HAP-1 (cell line): Measurements from ENCODE around the gene CTNNAL1.

ENCODE experiments used
- DNase-seq, 2 experiments: peaks; one replicate each; pipeline ENCODE4 v3.0.0-alpha.2; 2016 to 2020; ENCODE audit warnings: low spot score in 2 of 2
- H3K27me3 ChIP-seq: fragments of 250-450 bp; sonication (Bioruptor Pico); 2 replicates; pipeline ENCODE4 v1.5.1; 2020; ENCODE audit warnings: low read depth, mild to moderate bottlenecking, moderate library complexity
- H3K36me3 ChIP-seq: fragments of 250-450 bp; sonication (Bioruptor Pico); replicated peaks from 2 replicates; pipeline ENCODE4 v1.5.1; 2020; ENCODE audit warnings: mild to moderate bottlenecking
- H3K4me1 ChIP-seq: fragments of 250-450 bp; sonication (Bioruptor Pico); 2 replicates; pipeline ENCODE4 v1.5.1; 2020; ENCODE audit warnings: mild to moderate bottlenecking
- H3K4me3 ChIP-seq: fragments of 250-450 bp; sonication (Bioruptor Pico); 2 replicates; pipeline ENCODE4 v1.5.1; 2020; ENCODE audit warnings: mild to moderate bottlenecking, moderate library complexity
- H3K9me3 ChIP-seq: fragments of 250-450 bp; sonication (Bioruptor Pico); 2 replicates; pipeline ENCODE4 v1.5.1; 2020; ENCODE audit warnings: mild to moderate bottlenecking, moderate library complexity
- in situ Hi-C: fragments of 300-500 bp; cut with MboI; formaldehyde crosslinking; loops from 3 replicates; pipeline ENCODE4 v1.14.3; 2020; ENCODE audit warnings: low sequenced_read_pairs, inconsistent platforms, mixed read lengths

Gene CTNNAL1

DNA sequence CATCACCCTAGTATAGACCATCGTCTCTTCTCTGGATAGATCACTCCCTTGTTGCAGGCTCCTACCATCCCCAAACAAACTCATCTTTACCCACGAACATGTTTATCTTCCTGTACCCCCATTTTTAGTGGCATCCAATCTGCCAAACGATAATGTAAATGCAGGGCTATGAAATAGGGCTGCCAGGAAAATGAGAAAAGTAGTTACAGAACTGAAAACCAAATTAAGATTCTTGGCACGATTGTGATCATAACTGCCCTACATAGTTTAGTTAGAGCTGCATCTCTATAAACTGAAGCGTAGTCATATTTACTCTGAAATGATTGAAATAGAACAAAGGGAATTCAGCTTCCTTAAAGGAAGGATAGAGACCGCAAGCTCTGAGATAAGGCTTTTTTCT, 53.0 kb downstream of the CTNNAL1 start:
- no peaks in the 10 kb centered on the region for H3K4me1 ChIP-seq
- peaks cover 13% of the 10 kb centered on the region for H3K36me3 ChIP-seq
- no peaks in the 10 kb centered on the region for H3K9me3 ChIP-seq
- in situ Hi-C loops, result no loop called here
- no peak for DNase-seq
- no peak overlapping the region for H3K4me3 ChIP-seq
- H3K27me3 ChIP-seq, result no peaks in the 10 kb centered on the region

DNA sequence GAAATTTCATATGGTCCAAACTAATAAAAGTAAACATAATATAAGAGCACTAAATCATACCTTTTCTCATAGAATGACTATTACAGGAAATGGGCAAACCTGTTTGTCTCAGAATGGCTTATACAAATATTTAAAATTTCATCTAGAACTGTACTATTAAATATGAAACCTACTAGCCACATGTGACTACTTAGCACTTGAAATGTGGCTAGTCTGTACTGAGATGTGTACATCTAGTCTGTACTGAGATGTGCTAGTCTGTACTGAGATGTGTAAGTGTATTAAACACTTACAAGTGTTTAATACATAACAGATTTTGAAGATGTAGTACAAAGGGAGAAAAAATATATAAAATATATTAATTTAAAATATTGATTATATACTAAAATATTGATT, 56.7 kb downstream of the CTNNAL1 start:
- no peaks in the 10 kb centered on the region for H3K9me3 ChIP-seq
- in situ Hi-C loops, result no loop called here
- H3K27me3 ChIP-seq, result no peaks in the 10 kb centered on the region
- DNase-seq, result no peak
- peaks cover 8% of the 10 kb centered on the region; the same call in 1 of the 2 replicates for H3K36me3 ChIP-seq
- H3K4me3 ChIP-seq, result no peak overlapping the region
- H3K4me1 ChIP-seq, result no peaks in the 10 kb centered on the region

DNA sequence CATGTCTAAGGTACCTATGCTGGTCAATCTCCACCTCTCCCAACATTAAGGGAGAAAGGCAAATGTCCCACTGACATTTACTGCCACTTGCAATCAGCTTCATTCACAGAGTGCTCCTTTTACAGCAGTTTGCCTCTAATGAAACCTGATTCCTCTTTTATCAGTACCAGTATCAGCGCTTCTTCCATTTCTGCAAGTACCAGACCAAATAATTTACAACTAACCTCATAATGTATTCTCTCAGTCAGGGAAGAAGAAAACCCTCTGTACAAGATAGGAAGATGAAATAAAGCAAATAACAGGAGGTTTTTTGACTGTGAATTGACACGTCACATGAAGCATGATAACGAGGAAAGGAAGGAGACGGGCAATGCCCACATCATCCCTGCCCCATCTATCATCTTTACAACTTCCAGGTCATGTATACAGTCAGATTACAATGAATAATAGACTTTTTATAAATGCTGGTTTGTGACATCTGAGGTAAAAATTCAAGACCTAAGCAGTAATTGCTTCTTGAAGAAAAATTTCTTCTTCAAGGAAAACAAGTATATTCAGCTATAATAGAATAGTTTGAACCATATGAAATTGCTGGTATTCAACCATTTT, 57.2 kb downstream of the CTNNAL1 start:
- Histone ChIP-seq H3K4me1 (no peaks in the 10 kb centered on the region), H3K9me3 (no peaks in the 10 kb centered on the region), H3K27me3 (no peaks in the 10 kb centered on the region), H3K4me3 (no peak overlapping the region), H3K36me3 (peaks cover 3% of the 10 kb centered on the region; the same call in 1 of the 2 replicates)
- in situ Hi-C loops, result no loop called here
- no peak for DNase-seq

DNA sequence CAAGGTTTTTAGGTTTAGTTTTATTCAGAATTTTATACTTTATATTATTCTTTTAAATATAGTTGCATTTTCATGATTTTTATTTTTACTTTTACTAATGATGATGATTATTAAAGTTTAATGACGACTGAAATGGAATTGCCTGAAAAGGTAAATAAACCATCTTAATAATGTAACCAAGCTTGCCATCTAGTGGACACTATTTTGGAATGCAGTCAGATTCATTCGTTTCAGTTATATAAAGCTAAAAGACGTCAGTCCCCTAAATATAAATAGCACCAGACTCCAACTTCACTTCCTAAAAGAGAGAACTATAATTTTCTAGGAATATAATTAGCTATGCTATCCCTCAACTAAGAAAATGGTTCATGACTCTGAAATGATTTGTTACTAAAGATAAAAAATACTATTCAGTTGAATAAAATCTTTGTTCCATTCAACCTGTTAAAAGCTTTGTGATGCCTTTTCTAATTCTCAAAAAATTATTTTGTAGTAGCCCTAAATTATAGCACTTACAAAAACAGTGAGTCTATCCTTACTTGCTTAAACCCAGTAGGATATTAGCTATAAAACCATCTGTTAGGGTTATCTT, 59.2 kb downstream of the CTNNAL1 start:
- H3K9me3 ChIP-seq, result no peaks in the 10 kb centered on the region
- DNase-seq, result peak in 1 of 2 experiments; percentile 50
- in situ Hi-C loops, result no loop called here

DNA sequence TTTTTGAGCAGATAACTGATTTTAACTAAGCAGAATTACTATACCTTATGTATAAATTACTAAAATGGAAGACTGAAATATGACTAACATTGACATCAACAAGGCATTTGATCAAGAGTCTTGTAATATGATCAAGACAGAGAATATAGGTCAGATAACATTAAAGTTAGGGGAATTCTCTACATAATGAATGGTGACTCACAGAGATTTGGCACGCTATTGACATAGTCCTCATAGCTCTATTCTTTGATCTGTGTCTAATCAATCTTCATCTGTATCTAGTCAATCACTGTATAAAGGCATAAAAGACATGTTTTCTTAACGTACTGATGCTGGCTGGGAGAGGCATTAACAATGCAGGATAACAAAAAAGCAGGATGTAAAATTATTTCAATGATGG, 61.7 kb downstream of the CTNNAL1 start:
- in situ Hi-C loops, result no loop called here
- H3K27me3 ChIP-seq, result no peaks in the 10 kb centered on the region
- no peaks in the 10 kb centered on the region for H3K4me1 ChIP-seq
- no peak for DNase-seq
- H3K36me3 ChIP-seq, result no peaks in the 10 kb centered on the region
- no peak overlapping the region for H3K4me3 ChIP-seq
- H3K9me3 ChIP-seq, result no peaks in the 10 kb centered on the region

More for the DNA sequence above, 59.2 kb downstream of the CTNNAL1 start:
- H3K4me3 ChIP-seq, result no peak overlapping the region
- no peaks in the 10 kb centered on the region for H3K36me3 ChIP-seq
- no peaks in the 10 kb centered on the region for H3K27me3 ChIP-seq
- H3K4me1 ChIP-seq, result no peaks in the 10 kb centered on the region

DNA sequence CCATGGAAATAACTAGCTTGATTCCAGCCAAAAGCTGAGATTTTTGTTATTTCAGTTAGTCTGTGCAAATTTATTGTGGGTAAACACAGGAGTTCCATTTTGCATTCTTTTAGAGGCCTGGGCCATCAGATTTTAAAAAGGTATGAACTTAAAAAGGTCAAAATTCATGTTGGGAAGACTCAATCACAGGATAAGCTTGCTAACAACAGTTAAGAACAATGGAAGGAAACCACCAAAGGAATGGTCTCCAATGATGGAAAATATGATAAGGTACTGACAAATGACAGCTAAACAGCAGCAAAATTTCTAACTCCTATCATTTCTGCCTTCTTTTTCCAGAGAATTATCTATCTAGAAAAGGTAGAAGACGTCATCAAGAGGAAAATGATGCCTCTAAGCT, 63.1 kb downstream of the CTNNAL1 start:
- no peak overlapping the region for H3K4me3 ChIP-seq
- no peaks in the 10 kb centered on the region for H3K4me1 ChIP-seq
- no peaks in the 10 kb centered on the region for H3K27me3 ChIP-seq
- no peaks in the 10 kb centered on the region for H3K36me3 ChIP-seq
- no peaks in the 10 kb centered on the region for H3K9me3 ChIP-seq
- DNase-seq, result no peak
- in situ Hi-C loops, result no loop called here

DNA sequence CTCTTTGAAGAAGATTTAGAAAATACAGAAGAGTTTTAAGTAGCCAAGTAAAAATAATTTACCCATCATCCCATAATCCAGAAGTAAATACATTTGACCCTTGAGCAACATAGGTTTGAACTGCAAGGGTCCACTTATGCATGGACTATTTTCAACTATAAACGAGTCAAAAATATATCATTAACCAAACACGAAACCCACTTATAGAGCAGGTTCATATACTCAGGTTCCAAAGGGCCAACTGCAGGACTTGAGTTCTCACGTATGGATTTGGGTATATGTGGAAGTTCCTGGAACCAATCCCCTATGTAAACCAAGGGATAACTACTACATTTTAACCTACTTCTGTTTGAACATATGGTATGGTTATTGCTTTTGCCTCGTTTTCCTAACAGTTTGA, 73.3 kb downstream of the CTNNAL1 start:
- 0 out of 2 replicates have a peak, but pooled peaks cover 4% of the 10 kb centered on the region for H3K4me1 ChIP-seq
- no peak overlapping the region for H3K4me3 ChIP-seq
- in situ Hi-C loops, result no loop called here
- H3K9me3 ChIP-seq, result no peaks in the 10 kb centered on the region
- no peak for DNase-seq
- H3K27me3 ChIP-seq, result no peaks in the 10 kb centered on the region
- peaks cover 29% of the 10 kb centered on the region for H3K36me3 ChIP-seq

DNA sequence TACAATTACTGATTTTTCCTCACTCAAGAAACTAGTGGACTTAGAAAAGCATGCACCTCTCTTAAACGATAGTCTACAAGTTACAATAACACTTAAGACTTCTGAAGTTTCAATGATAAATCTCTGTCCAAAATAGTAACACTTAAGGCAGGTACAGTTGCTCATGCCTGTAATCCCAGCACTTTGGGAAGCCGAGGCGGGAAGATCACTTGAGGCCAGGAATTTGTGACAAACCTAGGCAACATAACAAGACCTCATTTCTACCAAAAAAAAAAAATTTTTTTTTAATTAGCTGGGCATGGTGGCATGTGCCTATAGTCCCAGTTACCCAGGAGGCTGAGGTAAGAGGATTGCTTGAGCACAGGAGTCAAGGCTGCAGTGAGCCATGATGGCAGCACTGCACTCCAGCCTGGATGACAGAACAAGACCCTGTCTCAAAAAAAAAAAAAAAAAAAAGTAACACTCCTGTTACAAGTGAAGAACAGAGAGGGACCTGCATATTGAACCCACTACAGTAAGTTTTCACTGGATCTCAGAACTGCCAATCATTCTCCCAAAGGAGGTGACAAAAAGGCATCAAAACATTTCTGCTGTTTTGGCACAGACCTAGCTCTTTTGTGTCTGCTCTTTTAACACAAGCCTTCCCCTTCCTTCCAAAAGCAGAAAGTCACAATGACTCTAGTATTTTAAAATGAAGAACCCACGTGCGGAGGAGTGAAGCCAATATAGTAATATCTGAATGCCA, 75.6 kb downstream of the CTNNAL1 start:
- no peak for DNase-seq
- in situ Hi-C loops, result no loop called here
- H3K27me3 ChIP-seq, result no peaks in the 10 kb centered on the region
- H3K9me3 ChIP-seq, result no peaks in the 10 kb centered on the region
- peaks cover 4% of the 10 kb centered on the region; the same call in 1 of the 2 replicates for H3K4me1 ChIP-seq
- peaks cover 25% of the 10 kb centered on the region for H3K36me3 ChIP-seq
- no peak overlapping the region for H3K4me3 ChIP-seq

DNA sequence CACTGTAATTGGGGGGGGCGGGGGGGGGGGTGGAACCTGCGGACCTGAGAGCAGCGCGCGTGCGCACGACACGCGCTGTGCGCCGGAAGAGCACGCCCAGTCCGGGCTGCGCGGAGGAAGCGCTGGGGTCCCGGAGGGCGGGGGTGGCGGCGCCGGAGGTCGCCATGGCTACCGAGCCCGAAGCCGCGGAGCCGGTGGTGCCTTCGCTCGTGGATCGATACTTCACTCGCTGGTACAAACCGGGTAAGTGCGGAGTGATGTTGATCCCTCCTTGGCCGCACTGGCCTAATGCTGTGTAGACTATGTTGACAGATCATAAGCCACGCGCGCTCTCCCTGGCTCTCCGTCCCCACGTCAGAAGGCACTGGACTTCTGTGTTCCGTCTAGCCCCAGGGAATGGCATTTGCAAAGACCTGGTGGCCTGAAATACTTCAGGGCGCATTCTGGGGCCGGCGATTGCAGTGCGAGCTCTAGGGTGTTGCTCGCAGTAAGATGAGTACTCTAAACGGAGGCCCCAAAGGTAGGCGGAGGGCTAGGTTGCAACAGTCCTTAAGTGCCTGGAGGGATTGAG, 78.9 kb downstream of the CTNNAL1 start, which contains the start of gene ABITRAM:
TSS of gene ABITRAM (plus strand) at position 78 of the 571 bp plus-strand sequence. CDS start at position 165, 87 bp downstream.
- Histone ChIP-seq H3K36me3 (peaks cover 13% of the 10 kb centered on the region), H3K27me3 (no peaks in the 10 kb centered on the region), H3K4me1 (peaks cover 19% of the 10 kb centered on the region), H3K9me3 (no peaks in the 10 kb centered on the region), H3K4me3 (peak within 1 kb of the TSS; percentile 95)
- peak; percentile 79 to 80 for DNase-seq
- in situ Hi-C loops, result no loop called here

DNA sequence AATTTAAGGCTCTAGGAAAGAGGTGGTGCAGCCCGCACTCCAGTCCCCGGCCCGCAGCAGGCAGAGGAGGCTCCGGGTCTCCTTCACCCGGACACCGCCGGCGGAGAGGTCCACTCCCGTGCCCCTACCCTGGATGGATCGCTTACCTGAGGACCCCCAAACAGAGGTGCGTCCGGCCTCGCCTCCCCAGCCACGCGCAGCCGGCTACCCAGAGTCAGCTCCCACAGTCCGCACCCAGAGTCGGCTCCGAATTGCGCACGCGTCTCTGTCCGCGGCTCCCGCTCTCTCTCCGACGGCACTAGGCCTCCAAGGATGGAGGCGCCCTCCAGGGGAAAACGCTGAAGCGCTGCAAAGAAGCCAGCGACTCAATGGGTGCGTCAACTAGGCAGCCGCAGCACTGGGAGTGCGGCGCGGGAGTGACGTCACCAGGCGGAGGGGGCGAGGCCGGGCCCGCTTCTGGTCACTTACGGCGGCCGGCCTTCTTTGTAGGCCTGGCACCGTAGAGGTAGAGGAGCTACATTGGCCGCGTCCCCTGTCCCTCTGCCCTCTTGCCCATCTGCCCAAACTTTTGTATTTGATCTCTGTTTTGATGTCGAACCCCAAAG, 79.5 kb downstream of the CTNNAL1 start, which contains the start of gene ELP1:
TSS of gene ELP1 (minus strand) at position 407 of the 605 bp plus-strand sequence. CDS start 2,978 bp downstream, outside the sequence.
- H3K9me3 ChIP-seq, result no peaks in the 10 kb centered on the region
- peaks cover 16% of the 10 kb centered on the region for H3K36me3 ChIP-seq
- H3K4me3 ChIP-seq, result peak within 1 kb of the TSS; percentile 95
- in situ Hi-C loops, result no loop called here
- peak; percentile 87 to 96 for DNase-seq
- H3K4me1 ChIP-seq, result peaks cover 19% of the 10 kb centered on the region
- H3K27me3 ChIP-seq, result no peaks in the 10 kb centered on the region

DNA sequence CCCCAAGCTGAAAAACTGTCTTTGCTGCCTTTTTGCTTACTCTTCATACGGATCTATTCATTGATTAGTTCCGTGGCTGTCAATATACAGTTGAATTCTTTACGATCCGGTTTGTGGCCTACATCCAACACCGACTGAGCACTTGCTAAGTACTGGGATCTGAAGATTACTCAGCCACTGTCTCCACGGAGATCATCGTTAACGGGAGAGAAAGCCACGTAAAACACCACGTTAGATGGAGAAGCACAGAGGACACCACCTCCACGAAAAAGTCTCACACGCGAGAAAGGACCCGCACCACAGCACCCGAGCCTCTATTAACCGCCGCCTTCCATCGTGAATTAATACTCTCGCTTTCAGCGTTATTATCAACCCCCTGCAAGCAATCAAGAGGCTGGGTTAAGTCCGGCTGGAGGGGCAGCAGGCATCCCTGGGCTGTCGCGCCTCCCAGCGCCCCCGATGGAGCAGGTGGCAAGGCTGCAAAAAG, 80.0 kb downstream of the CTNNAL1 start:
- Histone ChIP-seq H3K36me3 (peaks cover 22% of the 10 kb centered on the region), H3K9me3 (no peaks in the 10 kb centered on the region), H3K27me3 (no peaks in the 10 kb centered on the region), H3K4me1 (peaks cover 19% of the 10 kb centered on the region), H3K4me3 (peak overlapping the region; percentile 95)
- in situ Hi-C loops, result no loop called here
- DNase-seq, result no peak

DNA sequence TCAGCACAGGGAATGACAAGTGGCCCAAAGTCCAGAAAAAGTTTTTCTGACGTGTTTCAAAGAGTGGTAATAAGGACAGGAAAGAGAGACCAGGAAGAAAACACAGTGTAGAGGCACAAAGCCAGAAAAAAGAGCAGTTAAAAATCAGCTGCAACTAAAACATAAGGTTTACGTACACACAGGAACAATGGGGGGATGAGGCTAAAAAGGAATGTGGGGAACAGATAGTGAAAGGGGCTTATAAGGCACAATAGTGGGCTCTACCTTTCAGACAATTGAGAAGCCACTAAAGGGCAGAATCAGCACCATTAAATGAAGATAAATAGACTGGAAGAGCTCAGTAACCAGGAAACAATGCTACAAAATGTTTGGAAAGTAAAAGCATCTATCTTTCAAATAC, 84.9 kb downstream of the CTNNAL1 start:
- no peak for DNase-seq
- Histone ChIP-seq H3K4me3 (no peak overlapping the region), H3K4me1 (peaks cover 20% of the 10 kb centered on the region), H3K36me3 (peaks cover 61% of the 10 kb centered on the region), H3K27me3 (no peaks in the 10 kb centered on the region), H3K9me3 (no peaks in the 10 kb centered on the region)
- in situ Hi-C loops, result no loop called here

DNA sequence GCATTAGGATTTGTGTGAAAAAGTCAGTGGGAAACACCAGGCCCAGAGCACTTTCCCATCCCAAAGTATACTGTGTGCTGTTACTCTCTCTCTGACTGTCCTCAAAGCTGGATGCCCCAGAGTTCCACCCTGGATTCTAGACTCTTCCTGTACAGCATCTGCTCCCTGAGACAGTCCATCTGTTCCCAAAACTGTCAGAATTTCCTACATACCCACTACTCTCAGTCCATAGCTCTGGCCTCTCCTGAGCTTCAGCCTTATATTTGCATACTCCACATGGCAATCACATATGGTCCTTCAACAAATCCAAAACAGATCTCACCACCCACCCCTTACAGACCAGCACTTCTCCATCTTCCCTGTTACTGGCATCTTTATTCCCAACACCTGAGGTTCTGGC, 88.8 kb downstream of the CTNNAL1 start:
- Histone ChIP-seq H3K4me1 (peaks cover 5% of the 10 kb centered on the region), H3K9me3 (no peaks in the 10 kb centered on the region), H3K36me3 (peaks cover 79% of the 10 kb centered on the region), H3K4me3 (no peak overlapping the region), H3K27me3 (no peaks in the 10 kb centered on the region)
- in situ Hi-C loops, result no loop called here
- no peak for DNase-seq
